Panc1 (cell line): ENCODE data around the gene SIK3. TPM values are rescaled to one million over a fixed set of nuclear protein-coding genes. Genes with fewer than 3 reads are reported as not detected.

Experiments used
- ATAC-seq: fragments of 200-7000 bp; cut with Tn5 transposase; 2 replicates; pipeline ENCODE4 v1.9.1; 2020; ENCODE audit warnings: mild to moderate bottlenecking, moderate library complexity
- BruUV-seq: library from RNA; stranded (reverse); fragments of 400-500 nt; replicated peaks from 2 replicates; lab custom pipeline; 2021; lab: Mats Ljungman, UMichigan
- CTCF ChIA-PET: fragments of 300-600 bp; sonication (Branson Sonifier 250); formaldehyde crosslinking; loops from one replicate; lab custom pipeline; 2022; ENCODE audit warnings: antibody characterized with exemption; lab: Charles Lee
- POLR2A ChIA-PET: fragments of 300-600 bp; sonication (Branson Sonifier 250); formaldehyde crosslinking; loops from one replicate; lab custom pipeline; 2022; ENCODE audit warnings: antibody characterized with exemption; lab: Charles Lee
- DNase-seq: peaks from one replicate; pipeline ENCODE4 v3.0.0-alpha.2; 2010; ENCODE audit warnings: low read depth, low spot score
- H3K27ac ChIP-seq: 2 replicates; pipeline ENCODE4 v1.5.1; 2011; ENCODE audit warnings: mild to moderate bottlenecking, low read length, inconsistent platforms
- H3K27me3 ChIP-seq: fragments of 200-500 bp; sonication (Bioruptor generic); 2 replicates; pipeline ENCODE4 v1.6.0; 2014; ENCODE audit warnings: low read length, inconsistent platforms; ENCODE audit not compliant: control insufficient read depth, insufficient read depth
- H3K36me3 ChIP-seq: fragments of 200-500 bp; sonication (Bioruptor generic); 2 replicates; pipeline ENCODE4 v1.5.1; 2014; ENCODE audit warnings: inconsistent platforms, mild to moderate bottlenecking, low read length, moderate library complexity; ENCODE audit not compliant: control insufficient read depth, insufficient read depth
- H3K4me1 ChIP-seq: 2 replicates; pipeline ENCODE4 v1.5.1; 2011; ENCODE audit warnings: inconsistent platforms, mild to moderate bottlenecking, low read length, moderate library complexity; ENCODE audit not compliant: control insufficient read depth, insufficient read depth
- H3K4me3 ChIP-seq, 2 experiments: 2 replicates each; pipeline ENCODE4 v1.5.1; 2011 to 2012; ENCODE audit warnings: low read depth in 2 of 2, low read length in 2 of 2, mild to moderate bottlenecking in 2 of 2, inconsistent platforms in 1 of 2, moderate library complexity in 1 of 2
- H3K9me3 ChIP-seq: fragments of 200-500 bp; sonication (Bioruptor generic); 2 replicates; pipeline ENCODE4 v1.5.1; 2014; ENCODE audit warnings: low read depth, mild to moderate bottlenecking, inconsistent platforms, low read length, moderate library complexity; ENCODE audit not compliant: control insufficient read depth, insufficient read depth
- POLR2AphosphoS5 ChIP-seq: IDR thresholded peaks from 2 replicates; pipeline ENCODE4 v1.6.1; 2012; ENCODE audit warnings: mild to moderate bottlenecking, low read depth, low read length, moderate library complexity
- REST ChIP-seq, 2 experiments: IDR thresholded peaks; 2 replicates each; pipeline ENCODE4 v1.6.1; 2011 to 2012; ENCODE audit warnings: low read depth in 2 of 2, control low read depth in 1 of 2, low read length in 1 of 2, mild to moderate bottlenecking in 1 of 2, moderate library complexity in 1 of 2; ENCODE audit not compliant: insufficient read depth in 1 of 2
- SIN3A ChIP-seq: IDR thresholded peaks from 2 replicates; pipeline ENCODE4 v1.6.1; 2012; ENCODE audit warnings: low read depth, mild to moderate bottlenecking, low read length, moderate library complexity, borderline replicate concordance; ENCODE audit not compliant: insufficient read depth
- TCF7L2 ChIP-seq: IDR thresholded peaks from 2 replicates; pipeline ENCODE4 v1.6.1; 2011; ENCODE audit warnings: mild to moderate bottlenecking, low read depth, low read length, inconsistent platforms
- in situ Hi-C: cut with HindIII; loops from 2 replicates; pipeline ENCODE4 v1.10.0; 2016; ENCODE audit warnings: low sequenced_read_pairs, low pct_unique_long_range_greater_than_20kb
- intact Hi-C: fragments of 100-400 bp; cut with micrococcal nuclease; formaldehyde crosslinking; loops from one replicate; pipeline ENCODE4 v1.10.0; 2022; ENCODE audit not compliant: unreplicated experiment
- total RNA-seq: library from RNA; stranded (reverse); gene quantifications from one replicate; pipeline ENCODE4 v1.2.1, GENCODE V29; 2021; ENCODE audit not compliant: unreplicated experiment
- TF ChIP-seq, protein P1 (sequence below): fragments of 450-650 bp; IDR thresholded peaks from 2 replicates; pipeline ENCODE4 v1.5.1; 2017; ENCODE audit warnings: mild to moderate bottlenecking

The SIK3 gene
- total RNA-seq, 1 experiment from 2014 or later: 39.7 TPM

DNA sequence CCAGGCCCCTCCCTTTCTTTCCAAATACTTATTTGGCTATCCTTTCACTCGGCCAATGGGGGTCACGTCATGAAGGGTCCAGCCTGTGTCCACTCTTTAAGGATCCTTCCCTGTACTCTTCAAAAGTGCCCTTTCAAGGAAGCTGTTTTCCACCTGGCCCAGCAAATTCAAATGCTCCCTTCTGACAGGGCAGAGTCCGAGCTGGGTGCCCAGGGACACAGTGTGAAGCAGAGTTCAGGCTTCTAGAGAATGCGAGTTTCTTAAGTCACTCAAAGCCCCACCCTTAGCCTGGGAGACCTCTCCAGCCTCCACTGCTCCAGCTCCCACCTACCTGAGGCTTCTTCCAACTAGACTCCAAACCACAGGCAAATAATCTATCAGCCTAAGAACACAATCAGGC is 255.3 kb downstream of the SIK3 start:
- DNase-seq: no peak
- TF ChIP-seq, protein P1, sequence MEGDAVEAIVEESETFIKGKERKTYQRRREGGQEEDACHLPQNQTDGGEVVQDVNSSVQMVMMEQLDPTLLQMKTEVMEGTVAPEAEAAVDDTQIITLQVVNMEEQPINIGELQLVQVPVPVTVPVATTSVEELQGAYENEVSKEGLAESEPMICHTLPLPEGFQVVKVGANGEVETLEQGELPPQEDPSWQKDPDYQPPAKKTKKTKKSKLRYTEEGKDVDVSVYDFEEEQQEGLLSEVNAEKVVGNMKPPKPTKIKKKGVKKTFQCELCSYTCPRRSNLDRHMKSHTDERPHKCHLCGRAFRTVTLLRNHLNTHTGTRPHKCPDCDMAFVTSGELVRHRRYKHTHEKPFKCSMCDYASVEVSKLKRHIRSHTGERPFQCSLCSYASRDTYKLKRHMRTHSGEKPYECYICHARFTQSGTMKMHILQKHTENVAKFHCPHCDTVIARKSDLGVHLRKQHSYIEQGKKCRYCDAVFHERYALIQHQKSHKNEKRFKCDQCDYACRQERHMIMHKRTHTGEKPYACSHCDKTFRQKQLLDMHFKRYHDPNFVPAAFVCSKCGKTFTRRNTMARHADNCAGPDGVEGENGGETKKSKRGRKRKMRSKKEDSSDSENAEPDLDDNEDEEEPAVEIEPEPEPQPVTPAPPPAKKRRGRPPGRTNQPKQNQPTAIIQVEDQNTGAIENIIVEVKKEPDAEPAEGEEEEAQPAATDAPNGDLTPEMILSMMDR: no peak
- TF ChIP-seq POLR2AphosphoS5: no peak
- TF ChIP-seq TCF7L2: no peak
- no peak for TF ChIP-seq REST (IDR thresholded peaks at IDR 0.05; ENCODE audit: insufficient read depth in 1 of 2, low read depth in 2 of 2, low read length in 1 of 2)
- TF ChIP-seq SIN3A: no peak
- Histone ChIP-seq H3K4me3 (no peak overlapping the region), H3K9me3 (no peaks in the 10 kb centered on the region), H3K36me3 (no peaks in the 10 kb centered on the region; the same call in 1 of the 2 replicates), H3K27me3 (no peaks in the 10 kb centered on the region), H3K4me1 (no peaks in the 10 kb centered on the region), H3K27ac (no peak overlapping the region)
- no peak for ATAC-seq
- in situ Hi-C loops (no loop called here), intact Hi-C loops (no loop called here)
- ChIA-PET CTCF (no interaction called here), POLR2A (no interaction called here)
- BruUV-seq: no TSS peak

DNA sequence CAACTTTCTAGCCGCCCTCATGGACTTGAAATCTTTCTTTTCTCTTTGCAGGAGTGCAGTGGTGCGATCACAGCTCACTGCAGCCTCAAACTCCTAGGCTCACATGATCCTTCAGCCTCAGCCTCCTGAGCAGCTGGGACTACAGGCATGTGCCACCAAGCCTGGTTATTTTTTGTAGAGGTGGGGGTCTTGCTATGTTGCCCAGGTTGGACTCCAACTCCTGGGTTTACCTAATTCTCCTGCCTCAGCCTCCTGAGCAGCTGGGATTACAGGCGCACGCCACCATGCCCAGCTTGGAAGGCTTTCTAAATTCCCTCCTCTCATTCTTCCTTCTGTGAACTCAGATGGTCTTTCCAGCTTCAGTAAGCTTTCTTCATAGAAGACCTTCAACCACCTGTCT is 256.1 kb downstream of the SIK3 start:
- Histone ChIP-seq H3K4me3 (no peak overlapping the region), H3K27ac (no peak overlapping the region), H3K4me1 (no peaks in the 10 kb centered on the region), H3K36me3 (no peaks in the 10 kb centered on the region; the same call in 1 of the 2 replicates), H3K9me3 (no peaks in the 10 kb centered on the region), H3K27me3 (no peaks in the 10 kb centered on the region)
- TF ChIP-seq TCF7L2 (no peak), REST (IDR thresholded peaks at IDR 0.05; ENCODE audit: insufficient read depth in 1 of 2, low read depth in 2 of 2, low read length in 1 of 2) (no peak), POLR2AphosphoS5 (no peak), SIN3A (no peak)
- TF ChIP-seq, protein P1: no peak
- DNase-seq (no peak), ATAC-seq (no peak)
- in situ Hi-C loops (no loop called here), intact Hi-C loops (no loop called here)
- POLR2A ChIA-PET: no interaction called here
- no TSS peak for BruUV-seq
- CTCF ChIA-PET: interaction anchor here (0.7 kb wide), 1 partner anchor 29 kb away, joined by 6 read pairs; no protein-coding TSS in a partner anchor
